PC-9 (cell line): ENCODE measurements around the gene RNF157. TPM values are rescaled to one million over a fixed set of nuclear protein-coding genes. Genes with fewer than 3 reads are reported as not detected.

Experiments
- BruUV-seq: library from RNA; stranded (reverse); fragments of 400-500 nt; replicated peaks from 2 replicates; lab custom pipeline; 2021; lab: Mats Ljungman, UMichigan
- CTCF ChIA-PET: fragments of 300-600 bp; sonication (Branson Sonifier 250); formaldehyde crosslinking; loops from one replicate; lab custom pipeline; 2022; ENCODE audit warnings: antibody characterized with exemption; lab: Charles Lee
- POLR2A ChIA-PET: fragments of 300-600 bp; sonication (Branson Sonifier 250); formaldehyde crosslinking; loops from one replicate; lab custom pipeline; 2022; ENCODE audit warnings: antibody characterized with exemption; ENCODE audit not compliant: unreplicated experiment; lab: Charles Lee
- DNase-seq, 2 experiments: peaks; one replicate each; pipeline versions ENCODE4 v3.0.0 to v3.0.0-alpha.2; 2015 to 2022; ENCODE audit warnings: mixed read lengths in 1 of 2
- H2AFZ ChIP-seq: fragments of 200-600 bp; sonication (generic); 2 replicates; pipeline ENCODE4 v1.8.1; 2017; ENCODE audit warnings: antibody characterized with exemption
- H3F3A ChIP-seq: fragments of 200-600 bp; sonication (generic); 2 replicates; pipeline ENCODE4 v1.8.1; 2017; ENCODE audit warnings: antibody characterized with exemption, mild to moderate bottlenecking, low read depth; ENCODE audit not compliant: insufficient read depth
- H3K27ac ChIP-seq: fragments of 200-600 bp; sonication (generic); 2 replicates; pipeline ENCODE4 v1.6.1; 2016; ENCODE audit warnings: mixed run types
- H3K27me3 ChIP-seq: fragments of 200-600 bp; sonication (generic); 2 replicates; pipeline ENCODE4 v1.6.1; 2016; ENCODE audit warnings: low read depth, mixed run types; ENCODE audit not compliant: insufficient read depth
- H3K36me3 ChIP-seq: fragments of 200-600 bp; sonication (generic); 2 replicates; pipeline ENCODE4 v1.6.1; 2016; ENCODE audit warnings: low read depth, mixed run types
- H3K4me1 ChIP-seq: fragments of 200-600 bp; sonication (generic); replicated peaks from 2 replicates; pipeline ENCODE4 v1.6.1; 2016; ENCODE audit warnings: mixed run types; ENCODE audit not compliant: insufficient read depth
- H3K4me2 ChIP-seq: fragments of 200-600 bp; sonication (generic); 2 replicates; pipeline ENCODE4 v1.6.1; 2017; ENCODE audit warnings: mixed run types
- H3K4me3 ChIP-seq: fragments of 200-600 bp; sonication (generic); 2 replicates; pipeline ENCODE4 v1.6.1; 2016; ENCODE audit warnings: mixed run types
- H3K79me2 ChIP-seq: fragments of 200-600 bp; sonication (generic); 2 replicates; pipeline ENCODE4 v1.6.1; 2017; ENCODE audit warnings: low read depth, mixed run types
- H3K9me2 ChIP-seq: fragments of 200-600 bp; sonication (generic); 2 replicates; pipeline ENCODE4 v1.8.1; 2017; ENCODE audit warnings: mild to moderate bottlenecking; ENCODE audit not compliant: insufficient read depth
- H3K9me3 ChIP-seq: fragments of 200-600 bp; sonication (generic); 2 replicates; pipeline ENCODE4 v1.8.1; 2016; ENCODE audit warnings: low read depth; ENCODE audit not compliant: insufficient read depth
- H4K20me1 ChIP-seq: fragments of 200-600 bp; sonication (generic); 2 replicates; pipeline ENCODE4 v1.8.1; 2017; ENCODE audit not compliant: insufficient read depth
- EZH2 ChIP-seq: fragments of 200-600 bp; sonication (generic); IDR thresholded peaks from 2 replicates; pipeline ENCODE4 v1.8.0; 2017; ENCODE audit warnings: antibody characterized with exemption, low read depth
- intact Hi-C: fragments of 100-400 bp; cut with micrococcal nuclease; formaldehyde crosslinking; loops from one replicate; pipeline ENCODE4 v1.10.0; 2022; ENCODE audit not compliant: unreplicated experiment
- total RNA-seq: library from RNA; stranded (reverse); gene quantifications from 2 replicates; pipeline ENCODE4 v1.2.3, GENCODE V29; 2021
- TF ChIP-seq, protein P1 (sequence below): fragments of 200-600 bp; sonication (generic); conservative IDR thresholded peaks from 2 replicates; pipeline ENCODE4 v1.6.1; 2017; ENCODE audit warnings: mixed run types, antibody characterized with exemption, mild to moderate bottlenecking, moderate library complexity

The RNF157 gene
- total RNA-seq, 1 experiment from 2014 or later, result 7.2 TPM

DNA sequence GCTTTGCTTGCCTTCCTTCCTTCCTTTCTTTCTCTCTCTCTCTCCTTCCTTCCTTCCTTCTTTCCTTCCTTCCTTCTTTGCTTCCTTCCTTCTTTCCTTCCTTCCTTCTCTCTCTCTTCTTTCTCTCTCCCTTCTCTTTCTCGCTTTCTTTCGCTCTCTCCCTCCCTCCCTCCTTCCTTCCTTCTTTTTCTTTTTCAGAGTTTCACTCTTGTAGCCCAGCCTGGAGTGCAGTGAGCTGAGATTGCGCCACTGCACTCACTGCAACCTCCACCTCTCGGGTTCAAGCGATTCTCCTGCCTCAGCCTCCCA, 117.1 kb downstream of the RNF157 start:
- Histone ChIP-seq H3K9me3 (no peaks in the 10 kb centered on the region), H3K4me3 (no peak overlapping the region), H3K9me2 (no peaks in the 10 kb centered on the region), H3F3A (no peaks in the 10 kb centered on the region; the same call in 1 of the 2 replicates), H3K27me3 (no peaks in the 10 kb centered on the region), H3K36me3 (no peaks in the 10 kb centered on the region), H2AFZ (no peak overlapping the region), H3K27ac (no peak overlapping the region), H3K4me1 (no peaks in the 10 kb centered on the region), H3K4me2 (no peak overlapping the region), H4K20me1 (no peaks in the 10 kb centered on the region), H3K79me2 (no peaks in the 10 kb centered on the region)
- no TSS peak for BruUV-seq
- intact Hi-C loops, result loop anchor here (1.0 to 5.0 kb wide), 2 partner anchors 59 to 216 kb away; no protein-coding TSS in a partner anchor
- no peak for DNase-seq
- CTCF ChIA-PET, result interaction anchor here (0.7 to 1.5 kb wide), 7 partner anchors 10 to 242 kb away, joined by 4 to 16 read pairs (median 5); no protein-coding TSS in a partner anchor
- POLR2A ChIA-PET, result no interaction called here
- TF ChIP-seq, protein P1, sequence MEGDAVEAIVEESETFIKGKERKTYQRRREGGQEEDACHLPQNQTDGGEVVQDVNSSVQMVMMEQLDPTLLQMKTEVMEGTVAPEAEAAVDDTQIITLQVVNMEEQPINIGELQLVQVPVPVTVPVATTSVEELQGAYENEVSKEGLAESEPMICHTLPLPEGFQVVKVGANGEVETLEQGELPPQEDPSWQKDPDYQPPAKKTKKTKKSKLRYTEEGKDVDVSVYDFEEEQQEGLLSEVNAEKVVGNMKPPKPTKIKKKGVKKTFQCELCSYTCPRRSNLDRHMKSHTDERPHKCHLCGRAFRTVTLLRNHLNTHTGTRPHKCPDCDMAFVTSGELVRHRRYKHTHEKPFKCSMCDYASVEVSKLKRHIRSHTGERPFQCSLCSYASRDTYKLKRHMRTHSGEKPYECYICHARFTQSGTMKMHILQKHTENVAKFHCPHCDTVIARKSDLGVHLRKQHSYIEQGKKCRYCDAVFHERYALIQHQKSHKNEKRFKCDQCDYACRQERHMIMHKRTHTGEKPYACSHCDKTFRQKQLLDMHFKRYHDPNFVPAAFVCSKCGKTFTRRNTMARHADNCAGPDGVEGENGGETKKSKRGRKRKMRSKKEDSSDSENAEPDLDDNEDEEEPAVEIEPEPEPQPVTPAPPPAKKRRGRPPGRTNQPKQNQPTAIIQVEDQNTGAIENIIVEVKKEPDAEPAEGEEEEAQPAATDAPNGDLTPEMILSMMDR, result no peak
- TF ChIP-seq EZH2, result no peak

DNA sequence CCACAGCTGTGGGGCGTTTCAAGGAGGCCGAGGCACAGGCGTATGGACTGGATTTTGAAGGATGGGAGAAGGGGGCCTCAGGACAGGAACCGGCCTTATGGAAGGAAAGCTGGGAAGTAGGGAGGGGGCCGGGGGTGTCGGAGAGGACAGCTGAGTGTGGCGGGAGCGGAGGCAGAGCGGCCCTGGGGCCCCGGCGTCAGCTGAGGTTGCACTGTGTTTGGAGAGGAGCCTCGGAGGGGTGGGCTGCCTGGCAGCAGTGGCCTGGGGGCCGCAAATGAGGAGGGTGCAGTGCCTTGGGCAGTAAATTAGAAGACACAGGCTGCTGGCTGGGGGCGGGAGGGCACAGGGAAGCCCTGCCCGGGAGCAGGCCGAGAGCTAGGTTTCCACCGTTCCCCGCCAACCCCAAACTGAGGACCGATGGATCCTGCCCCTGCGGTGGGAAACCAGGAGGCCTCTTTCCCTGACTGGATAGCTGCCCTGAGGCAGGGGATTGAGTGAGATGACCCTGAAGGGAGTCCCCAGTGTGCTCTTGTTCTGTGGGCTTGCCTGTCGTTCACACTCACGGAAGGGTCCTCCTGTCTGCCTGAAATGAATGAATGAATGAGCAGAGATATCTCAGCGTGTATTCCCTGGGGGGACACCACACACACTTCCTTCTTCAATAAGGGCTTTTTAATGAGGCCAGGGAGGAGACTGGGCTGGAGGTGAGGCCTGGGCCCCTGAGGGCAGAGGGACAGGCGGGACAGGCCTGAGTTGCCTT, 117.7 kb downstream of the RNF157 start:
- H3K9me2 ChIP-seq, result no peaks in the 10 kb centered on the region
- no peaks in the 10 kb centered on the region for H3K27me3 ChIP-seq
- H3K9me3 ChIP-seq, result no peaks in the 10 kb centered on the region
- ChIA-PET POLR2A (no interaction called here), CTCF (interaction anchor here (0.6 to 1.5 kb wide), 4 partner anchors 10 to 56 kb away, joined by 4 to 16 read pairs (median 7); no protein-coding TSS in a partner anchor)
- intact Hi-C loops, result loop anchor here (1.0 to 5.0 kb wide), 2 partner anchors 60 to 215 kb away; no protein-coding TSS in a partner anchor
- TF ChIP-seq, protein P1, result no peak
- no peak for TF ChIP-seq EZH2
- no peak overlapping the region for H3K4me3 ChIP-seq
- no peaks in the 10 kb centered on the region for H3K4me1 ChIP-seq
- no peaks in the 10 kb centered on the region; the same call in 1 of the 2 replicates for H3F3A ChIP-seq
- H3K79me2 ChIP-seq, result no peaks in the 10 kb centered on the region
- no peaks in the 10 kb centered on the region for H3K36me3 ChIP-seq
- no TSS peak for BruUV-seq
- H4K20me1 ChIP-seq, result no peaks in the 10 kb centered on the region
- no peak overlapping the region for H2AFZ ChIP-seq
- H3K4me2 ChIP-seq, result no peak overlapping the region
- no peak overlapping the region for H3K27ac ChIP-seq
- no peak for DNase-seq

DNA sequence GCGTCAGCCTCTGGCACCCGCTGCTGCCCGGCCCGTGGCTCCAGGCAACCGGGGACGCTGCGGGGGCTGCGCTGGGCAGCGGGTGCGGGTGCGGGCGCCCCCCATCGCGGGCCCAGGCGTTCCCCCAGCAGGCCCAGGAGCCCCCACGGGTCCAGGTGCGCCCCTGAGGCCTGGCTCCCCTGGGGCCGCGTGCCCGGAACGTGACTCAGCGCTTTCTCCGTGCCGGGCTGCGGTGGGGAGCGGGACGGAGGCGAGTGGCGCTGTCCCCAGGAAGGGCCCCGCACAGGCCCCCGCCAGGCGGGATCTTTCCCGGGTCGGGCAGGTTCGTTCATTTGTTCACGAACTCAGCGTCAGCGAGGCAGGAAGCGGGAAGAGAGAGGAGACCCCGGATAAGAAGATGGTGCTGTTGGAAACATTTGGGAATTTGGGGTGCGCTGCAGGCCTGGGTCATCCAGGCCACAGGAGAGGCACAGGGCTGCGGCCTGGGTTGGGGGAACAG, 118.3 kb downstream of the RNF157 start:
- no peaks in the 10 kb centered on the region for H3K36me3 ChIP-seq
- BruUV-seq, result no TSS peak
- no peaks in the 10 kb centered on the region for H3K4me1 ChIP-seq
- no peak for TF ChIP-seq EZH2
- TF ChIP-seq, protein P1, result no peak
- no peaks in the 10 kb centered on the region; the same call in 1 of the 2 replicates for H3F3A ChIP-seq
- DNase-seq, result no peak
- H3K79me2 ChIP-seq, result no peaks in the 10 kb centered on the region
- H2AFZ ChIP-seq, result no peak overlapping the region
- no peaks in the 10 kb centered on the region for H3K9me3 ChIP-seq
- no peaks in the 10 kb centered on the region for H4K20me1 ChIP-seq
- intact Hi-C loops, result loop anchor here (1.0 to 5.0 kb wide), 2 partner anchors 157 to 215 kb away; no protein-coding TSS in a partner anchor
- ChIA-PET POLR2A (interaction anchor here (0.5 to 0.7 kb wide), 2 partner anchors 58 to 335 kb away, joined by 3 to 13 read pairs; no protein-coding TSS in a partner anchor), CTCF (interaction anchor here (0.6 to 1.5 kb wide), 4 partner anchors 11 to 158 kb away, joined by 4 to 9 read pairs (median 4); no protein-coding TSS in a partner anchor)
- H3K9me2 ChIP-seq, result no peaks in the 10 kb centered on the region
- no peak overlapping the region for H3K4me3 ChIP-seq
- H3K27ac ChIP-seq, result no peak overlapping the region
- H3K27me3 ChIP-seq, result no peaks in the 10 kb centered on the region
- H3K4me2 ChIP-seq, result 0 out of 2 replicates have a peak overlapping the region, but pooled peaks have one; percentile 47
